SK-N-MC (cell line): ENCODE results near the gene PROX1.

Experiments used
- EZH2 ChIP-seq: fragments of 200-600 bp; sonication (generic); IDR thresholded peaks from one replicate; pipeline ENCODE4 v1.6.1; 2017; ENCODE audit warnings: antibody characterized with exemption
- POLR2AphosphoS5 ChIP-seq: IDR thresholded peaks from 2 replicates; pipeline ENCODE4 v1.6.1; 2012; ENCODE audit warnings: mild to moderate bottlenecking, low read depth, low read length, borderline replicate concordance

- TF ChIP-seq EZH2 (no peak), POLR2AphosphoS5 (no peak)
Measured at GRCh38 chr1:214066190-214066589, 78.4 kb downstream of the PROX1 start.
